MM.1S (cell line): ENCODE measurements around the gene CREB1.

Source experiments
- DNase-seq: peaks from one replicate; pipeline ENCODE4 v3.0.0-alpha.2; 2015
- H2AFZ ChIP-seq: fragments of 300-600 bp; sonication (generic); 2 replicates; pipeline ENCODE4 v1.6.0; 2016; ENCODE audit warnings: antibody characterized with exemption, low read length
- H3F3A ChIP-seq: fragments of 300-600 bp; sonication (generic); 2 replicates; pipeline ENCODE4 v1.6.1; 2016; ENCODE audit warnings: mild to moderate bottlenecking, antibody characterized with exemption, low read length, moderate library complexity, mixed read lengths; ENCODE audit not compliant: insufficient read depth
- H3K27ac ChIP-seq: fragments of 300-600 bp; sonication (generic); 2 replicates; pipeline ENCODE4 v1.5.1; 2016; ENCODE audit warnings: mild to moderate bottlenecking, low read length
- H3K27me3 ChIP-seq: fragments of 300-600 bp; sonication (generic); replicated peaks from 2 replicates; pipeline ENCODE4 v1.6.0; 2016; ENCODE audit warnings: low read length; ENCODE audit not compliant: insufficient read depth
- H3K36me3 ChIP-seq: fragments of 300-600 bp; sonication (generic); replicated peaks from 2 replicates; pipeline ENCODE4 v1.6.1; 2016; ENCODE audit warnings: mild to moderate bottlenecking, low read length, mixed read lengths; ENCODE audit not compliant: insufficient read depth
- H3K4me1 ChIP-seq: fragments of 300-600 bp; sonication (generic); 2 replicates; pipeline ENCODE4 v1.6.1; 2016; ENCODE audit warnings: low read length, mixed read lengths
- H3K4me2 ChIP-seq: fragments of 300-600 bp; sonication (generic); 2 replicates; pipeline ENCODE4 v1.6.0; 2016; ENCODE audit warnings: low read depth, low read length
- H3K4me3 ChIP-seq: fragments of 300-600 bp; sonication (generic); 2 replicates; pipeline ENCODE4 v1.5.1; 2016; ENCODE audit warnings: low read length, mixed read lengths
- H3K79me2 ChIP-seq: fragments of 300-600 bp; sonication (generic); 2 replicates; pipeline ENCODE4 v1.6.1; 2016; ENCODE audit warnings: mixed run types, low read length, mixed read lengths
- H3K9ac ChIP-seq: fragments of 300-600 bp; sonication (generic); 2 replicates; pipeline ENCODE4 v1.6.1; 2016; ENCODE audit warnings: low read length, mixed read lengths
- H3K9me2 ChIP-seq: fragments of 300-600 bp; sonication (generic); replicated peaks from 2 replicates; pipeline ENCODE4 v1.6.1; 2016; ENCODE audit warnings: mild to moderate bottlenecking, low read length, mixed read lengths; ENCODE audit not compliant: insufficient read depth
- H3K9me3 ChIP-seq: fragments of 300-600 bp; sonication (generic); replicated peaks from 2 replicates; pipeline ENCODE4 v1.6.1; 2016; ENCODE audit warnings: mild to moderate bottlenecking, low read length, mixed read lengths; ENCODE audit not compliant: insufficient read depth
- H4K20me1 ChIP-seq: fragments of 300-600 bp; sonication (generic); 2 replicates; pipeline ENCODE4 v1.6.1; 2016; ENCODE audit warnings: mild to moderate bottlenecking, low read length, moderate library complexity, mixed read lengths; ENCODE audit not compliant: insufficient read depth
- EZH2 ChIP-seq: fragments of 300-600 bp; sonication (generic); optimal IDR thresholded peaks from 2 replicates; pipeline ENCODE3; 2017; ENCODE audit warnings: low read depth, mild to moderate bottlenecking, antibody characterized with exemption, low read length, mixed read lengths
- EZH2phosphoT487 ChIP-seq: fragments of 300-600 bp; sonication (generic); IDR thresholded peaks from 2 replicates; pipeline ENCODE4 v1.6.1; 2018; ENCODE audit warnings: antibody characterized with exemption, low read length
- TF ChIP-seq, protein P1 (sequence below): fragments of 300-600 bp; sonication (generic); IDR thresholded peaks from 2 replicates; pipeline ENCODE4 v1.5.1; 2016; ENCODE audit warnings: antibody characterized with exemption, low read length, mixed read lengths

The CREB1 gene

GRCh38 chr2:207503234-207503633 lies 26.5 kb upstream of the CREB1 start:
- no peak overlapping the region for H2AFZ ChIP-seq
- peaks cover 13% of the 10 kb centered on the region for H3K4me1 ChIP-seq
- no peaks in the 10 kb centered on the region for H3F3A ChIP-seq
- no peak for DNase-seq
- no peaks in the 10 kb centered on the region for H3K9me3 ChIP-seq
- H3K4me3 ChIP-seq: no peak overlapping the region
- no peak overlapping the region for H3K9ac ChIP-seq
- H3K27ac ChIP-seq: no peak overlapping the region
- H3K4me2 ChIP-seq: no peak overlapping the region
- no peaks in the 10 kb centered on the region for H3K9me2 ChIP-seq
- H4K20me1 ChIP-seq: no peaks in the 10 kb centered on the region
- no peaks in the 10 kb centered on the region for H3K27me3 ChIP-seq
- no peaks in the 10 kb centered on the region for H3K36me3 ChIP-seq
- TF ChIP-seq, protein P1, sequence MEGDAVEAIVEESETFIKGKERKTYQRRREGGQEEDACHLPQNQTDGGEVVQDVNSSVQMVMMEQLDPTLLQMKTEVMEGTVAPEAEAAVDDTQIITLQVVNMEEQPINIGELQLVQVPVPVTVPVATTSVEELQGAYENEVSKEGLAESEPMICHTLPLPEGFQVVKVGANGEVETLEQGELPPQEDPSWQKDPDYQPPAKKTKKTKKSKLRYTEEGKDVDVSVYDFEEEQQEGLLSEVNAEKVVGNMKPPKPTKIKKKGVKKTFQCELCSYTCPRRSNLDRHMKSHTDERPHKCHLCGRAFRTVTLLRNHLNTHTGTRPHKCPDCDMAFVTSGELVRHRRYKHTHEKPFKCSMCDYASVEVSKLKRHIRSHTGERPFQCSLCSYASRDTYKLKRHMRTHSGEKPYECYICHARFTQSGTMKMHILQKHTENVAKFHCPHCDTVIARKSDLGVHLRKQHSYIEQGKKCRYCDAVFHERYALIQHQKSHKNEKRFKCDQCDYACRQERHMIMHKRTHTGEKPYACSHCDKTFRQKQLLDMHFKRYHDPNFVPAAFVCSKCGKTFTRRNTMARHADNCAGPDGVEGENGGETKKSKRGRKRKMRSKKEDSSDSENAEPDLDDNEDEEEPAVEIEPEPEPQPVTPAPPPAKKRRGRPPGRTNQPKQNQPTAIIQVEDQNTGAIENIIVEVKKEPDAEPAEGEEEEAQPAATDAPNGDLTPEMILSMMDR: no peak
- no peak for TF ChIP-seq EZH2
- no peak for TF ChIP-seq EZH2phosphoT487
- no peaks in the 10 kb centered on the region for H3K79me2 ChIP-seq

DNA sequence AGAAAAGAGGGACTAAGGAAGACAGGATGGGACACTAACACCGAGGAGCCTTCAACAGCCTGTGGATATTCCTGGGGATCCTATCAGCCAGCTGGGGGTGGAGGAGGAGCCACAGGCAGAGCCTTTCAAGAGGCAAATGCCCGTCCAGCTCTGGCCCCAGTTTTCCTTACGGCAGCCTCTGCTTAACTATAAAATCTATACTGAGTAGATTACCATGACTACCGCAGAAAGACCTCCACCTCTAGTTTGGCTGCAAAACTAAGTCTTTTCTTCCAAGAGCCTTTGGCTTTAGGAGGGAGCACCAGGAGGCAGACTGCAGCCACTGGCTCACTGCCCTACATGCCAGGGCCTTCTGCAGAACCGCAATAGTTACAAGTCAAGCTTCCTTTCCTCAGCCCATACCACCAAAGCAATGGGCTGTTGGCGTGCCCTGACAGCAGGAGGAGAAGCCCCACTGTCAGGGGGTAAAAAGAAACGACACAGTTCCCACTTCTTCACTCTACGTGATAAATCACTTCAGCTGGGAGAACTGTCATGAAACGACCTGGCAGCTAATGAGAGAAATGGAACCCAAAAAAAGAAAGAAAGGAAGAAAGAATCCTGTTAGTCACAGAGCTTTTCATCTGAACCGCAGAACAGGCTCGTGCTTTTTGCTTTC lies 25.1 kb upstream of the CREB1 start:
- Histone ChIP-seq H3K27ac (no peak overlapping the region), H3K9me2 (no peaks in the 10 kb centered on the region), H3K4me1 (peaks cover 13% of the 10 kb centered on the region), H2AFZ (no peak overlapping the region), H3K27me3 (no peaks in the 10 kb centered on the region), H3K9ac (no peak overlapping the region), H3K4me3 (no peak overlapping the region), H3K9me3 (no peaks in the 10 kb centered on the region), H3K79me2 (no peaks in the 10 kb centered on the region), H3K4me2 (no peak overlapping the region), H4K20me1 (no peaks in the 10 kb centered on the region), H3F3A (no peaks in the 10 kb centered on the region), H3K36me3 (no peaks in the 10 kb centered on the region)
- DNase-seq: no peak
- TF ChIP-seq EZH2 (no peak), EZH2phosphoT487 (no peak)
- TF ChIP-seq, protein P1: no peak

DNA sequence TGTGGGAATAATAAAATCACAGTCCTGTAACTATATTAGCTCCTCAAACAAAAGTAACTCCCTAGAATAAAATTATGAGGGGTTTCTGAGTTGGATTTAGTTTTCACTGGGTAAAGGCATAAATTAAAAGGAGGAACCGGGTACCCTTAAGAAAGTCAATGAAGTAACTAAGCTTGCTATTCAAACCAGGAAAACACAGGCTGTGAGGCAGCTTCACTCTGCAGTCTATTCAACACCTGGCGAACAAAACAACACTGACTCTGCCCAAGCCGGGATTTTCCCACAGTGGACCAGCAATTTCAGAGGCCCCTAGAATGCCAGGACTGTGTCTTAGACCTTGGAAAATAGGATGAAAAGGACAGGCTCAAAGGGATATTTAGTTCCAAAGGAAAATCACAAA lies 24.6 kb upstream of the CREB1 start:
- no peak overlapping the region for H3K27ac ChIP-seq
- H3K4me1 ChIP-seq: peaks cover 13% of the 10 kb centered on the region
- H4K20me1 ChIP-seq: no peaks in the 10 kb centered on the region
- H3K4me3 ChIP-seq: no peak overlapping the region
- no peak for TF ChIP-seq EZH2phosphoT487
- TF ChIP-seq, protein P1: no peak
- no peak for TF ChIP-seq EZH2
- no peaks in the 10 kb centered on the region for H3F3A ChIP-seq
- H3K4me2 ChIP-seq: no peak overlapping the region
- no peaks in the 10 kb centered on the region for H3K9me2 ChIP-seq
- no peak for DNase-seq
- no peaks in the 10 kb centered on the region for H3K27me3 ChIP-seq
- H3K9ac ChIP-seq: no peak overlapping the region
- no peaks in the 10 kb centered on the region for H3K36me3 ChIP-seq
- H2AFZ ChIP-seq: no peak overlapping the region
- no peaks in the 10 kb centered on the region for H3K9me3 ChIP-seq
- no peaks in the 10 kb centered on the region for H3K79me2 ChIP-seq
